IPS DF 19.7 (cell line): ENCODE measurements around the gene MYL10.
A peak's percentile ranks its signal among the peaks of the same experiment; 100 is the strongest.

Source experiments
- DNase-seq: peaks from one replicate; pipeline ENCODE4 v3.0.0-alpha.2; 2013; ENCODE audit warnings: low read depth, low spot score

Gene MYL10

GRCh38 chr7:101572156-101572555 lies 56.9 kb downstream of the MYL10 start:
- no peak for DNase-seq

- DNase-seq, result no peak
Observed at GRCh38 chr7:101567230-101567629, 61.9 kb downstream of the MYL10 start.

- no peak for DNase-seq
Observed at GRCh38 chr7:101565601-101566209, 63.4 kb downstream of the MYL10 start.

GRCh38 chr7:101564778-101565211 lies 64.3 kb downstream of the MYL10 start:
- DNase-seq, result peak; percentile 85

- DNase-seq, result no peak
Observed at GRCh38 chr7:101563943-101564777, 64.9 kb downstream of the MYL10 start.
